ENCODE data around the gene SFXN5.

- TF ChIP-seq, protein P1, sequence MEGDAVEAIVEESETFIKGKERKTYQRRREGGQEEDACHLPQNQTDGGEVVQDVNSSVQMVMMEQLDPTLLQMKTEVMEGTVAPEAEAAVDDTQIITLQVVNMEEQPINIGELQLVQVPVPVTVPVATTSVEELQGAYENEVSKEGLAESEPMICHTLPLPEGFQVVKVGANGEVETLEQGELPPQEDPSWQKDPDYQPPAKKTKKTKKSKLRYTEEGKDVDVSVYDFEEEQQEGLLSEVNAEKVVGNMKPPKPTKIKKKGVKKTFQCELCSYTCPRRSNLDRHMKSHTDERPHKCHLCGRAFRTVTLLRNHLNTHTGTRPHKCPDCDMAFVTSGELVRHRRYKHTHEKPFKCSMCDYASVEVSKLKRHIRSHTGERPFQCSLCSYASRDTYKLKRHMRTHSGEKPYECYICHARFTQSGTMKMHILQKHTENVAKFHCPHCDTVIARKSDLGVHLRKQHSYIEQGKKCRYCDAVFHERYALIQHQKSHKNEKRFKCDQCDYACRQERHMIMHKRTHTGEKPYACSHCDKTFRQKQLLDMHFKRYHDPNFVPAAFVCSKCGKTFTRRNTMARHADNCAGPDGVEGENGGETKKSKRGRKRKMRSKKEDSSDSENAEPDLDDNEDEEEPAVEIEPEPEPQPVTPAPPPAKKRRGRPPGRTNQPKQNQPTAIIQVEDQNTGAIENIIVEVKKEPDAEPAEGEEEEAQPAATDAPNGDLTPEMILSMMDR (IDR thresholded peaks at IDR 0.05) = no peak
- no peak for TF ChIP-seq POLR2A (IDR thresholded peaks at IDR 0.05)
These were observed 96.5 kb downstream of the SFXN5 start for GRCh38 chr2:72975017-72975416.

Measured in testis (tissue), 2 donors.